HL-60 (cell line): ENCODE measurements around the gene GBA3.

ENCODE experiments used
- DNase-seq, 2 experiments: peaks; one replicate each; pipeline ENCODE4 v3.0.0-alpha.2; 2010 to 2020; ENCODE audit warnings: low read depth in 1 of 2, low spot score in 1 of 2
- H3K27ac ChIP-seq: fragments of 250-450 bp; sonication (Bioruptor Pico); replicated peaks from 2 replicates; pipeline ENCODE4 v1.5.1; 2020; ENCODE audit warnings: mild to moderate bottlenecking, moderate library complexity
- H3K27me3 ChIP-seq: fragments of 250-450 bp; sonication (Bioruptor Pico); 2 replicates; pipeline ENCODE4 v1.5.1; 2021; ENCODE audit warnings: mild to moderate bottlenecking, moderate library complexity; ENCODE audit not compliant: insufficient read depth, poor library complexity, severe bottlenecking
- H3K4me3 ChIP-seq: replicated peaks from 2 replicates; pipeline ENCODE4 v1.5.1; 2011; ENCODE audit warnings: mild to moderate bottlenecking, control low read depth, low read length; ENCODE audit not compliant: insufficient read depth
- GABPA ChIP-seq: IDR thresholded peaks from 2 replicates; pipeline ENCODE4 v1.6.1; 2012; ENCODE audit warnings: low read depth
- POLR2AphosphoS5 ChIP-seq: IDR thresholded peaks from 2 replicates; pipeline ENCODE4 v1.6.1; 2012; ENCODE audit warnings: low read depth
- REST ChIP-seq: IDR thresholded peaks from 2 replicates; pipeline ENCODE4 v1.6.1; 2012; ENCODE audit warnings: low read depth; ENCODE audit not compliant: insufficient replicate concordance
- SPI1 ChIP-seq: IDR thresholded peaks from 2 replicates; pipeline ENCODE4 v1.6.1; 2012; ENCODE audit warnings: low read depth, mild to moderate bottlenecking, borderline replicate concordance
- TF ChIP-seq, protein P1 (sequence below): IDR thresholded peaks from one replicate; pipeline ENCODE4 v1.5.1; 2011; ENCODE audit warnings: low read length, control low read depth, inconsistent platforms; ENCODE audit not compliant: insufficient read depth

Gene GBA3

GRCh38 chr4:22842360-22843018 lies 149.8 kb downstream of the GBA3 start:
- no peak overlapping the region for H3K27ac ChIP-seq
- no peak overlapping the region for H3K4me3 ChIP-seq
- H3K27me3 ChIP-seq = no peaks in the 10 kb centered on the region
- TF ChIP-seq GABPA (no peak), REST (no peak), SPI1 (no peak)
- TF ChIP-seq, protein P1, sequence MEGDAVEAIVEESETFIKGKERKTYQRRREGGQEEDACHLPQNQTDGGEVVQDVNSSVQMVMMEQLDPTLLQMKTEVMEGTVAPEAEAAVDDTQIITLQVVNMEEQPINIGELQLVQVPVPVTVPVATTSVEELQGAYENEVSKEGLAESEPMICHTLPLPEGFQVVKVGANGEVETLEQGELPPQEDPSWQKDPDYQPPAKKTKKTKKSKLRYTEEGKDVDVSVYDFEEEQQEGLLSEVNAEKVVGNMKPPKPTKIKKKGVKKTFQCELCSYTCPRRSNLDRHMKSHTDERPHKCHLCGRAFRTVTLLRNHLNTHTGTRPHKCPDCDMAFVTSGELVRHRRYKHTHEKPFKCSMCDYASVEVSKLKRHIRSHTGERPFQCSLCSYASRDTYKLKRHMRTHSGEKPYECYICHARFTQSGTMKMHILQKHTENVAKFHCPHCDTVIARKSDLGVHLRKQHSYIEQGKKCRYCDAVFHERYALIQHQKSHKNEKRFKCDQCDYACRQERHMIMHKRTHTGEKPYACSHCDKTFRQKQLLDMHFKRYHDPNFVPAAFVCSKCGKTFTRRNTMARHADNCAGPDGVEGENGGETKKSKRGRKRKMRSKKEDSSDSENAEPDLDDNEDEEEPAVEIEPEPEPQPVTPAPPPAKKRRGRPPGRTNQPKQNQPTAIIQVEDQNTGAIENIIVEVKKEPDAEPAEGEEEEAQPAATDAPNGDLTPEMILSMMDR = no peak
- DNase-seq = no peak

DNA sequence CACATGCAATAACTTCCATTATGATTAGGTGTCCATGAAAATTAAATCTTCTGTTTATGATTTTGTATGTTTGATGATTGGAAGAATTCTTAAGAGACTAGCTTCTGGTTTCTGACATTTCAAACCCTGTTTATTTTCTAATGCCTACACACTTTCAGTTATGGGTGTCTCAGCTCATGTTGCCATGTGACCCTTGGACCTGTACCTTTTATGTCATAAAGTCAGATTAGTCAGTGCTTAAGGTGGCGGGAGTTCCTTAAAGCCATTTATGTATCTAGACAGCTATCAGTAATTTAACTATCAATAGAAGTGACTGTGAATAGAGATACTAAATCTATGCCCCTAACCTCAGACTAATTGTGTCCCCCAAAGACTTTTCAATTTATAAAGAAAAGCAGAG lies 155.6 kb downstream of the GBA3 start:
- H3K27me3 ChIP-seq = no peaks in the 10 kb centered on the region
- no peak overlapping the region for H3K4me3 ChIP-seq
- H3K27ac ChIP-seq = no peak overlapping the region
- TF ChIP-seq REST (no peak), GABPA (no peak), POLR2AphosphoS5 (no peak), SPI1 (no peak)
- TF ChIP-seq, protein P1 = no peak
- no peak for DNase-seq

DNA sequence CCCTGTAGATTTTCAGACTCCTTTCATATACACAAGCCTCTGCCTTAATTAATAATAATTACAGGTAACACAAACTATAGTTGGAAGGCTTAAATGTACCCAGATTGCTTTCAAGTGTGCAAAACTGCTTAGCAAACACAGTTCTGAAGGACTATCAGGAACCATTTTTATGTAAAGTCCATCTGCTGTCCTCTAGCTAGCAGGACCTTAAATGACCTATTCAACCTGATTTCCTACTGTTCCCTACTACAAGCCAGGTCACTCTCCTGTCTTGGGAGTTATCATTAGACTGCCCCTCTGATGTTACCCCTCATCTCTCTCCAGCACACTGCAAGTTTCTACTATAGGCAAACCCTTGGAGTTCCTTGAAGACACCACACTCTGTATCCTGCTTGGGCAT lies 157.3 kb downstream of the GBA3 start:
- no peak for DNase-seq
- Histone ChIP-seq H3K27me3 (no peaks in the 10 kb centered on the region), H3K4me3 (no peak overlapping the region), H3K27ac (no peak overlapping the region)
- TF ChIP-seq SPI1 (no peak), REST (no peak)

DNA sequence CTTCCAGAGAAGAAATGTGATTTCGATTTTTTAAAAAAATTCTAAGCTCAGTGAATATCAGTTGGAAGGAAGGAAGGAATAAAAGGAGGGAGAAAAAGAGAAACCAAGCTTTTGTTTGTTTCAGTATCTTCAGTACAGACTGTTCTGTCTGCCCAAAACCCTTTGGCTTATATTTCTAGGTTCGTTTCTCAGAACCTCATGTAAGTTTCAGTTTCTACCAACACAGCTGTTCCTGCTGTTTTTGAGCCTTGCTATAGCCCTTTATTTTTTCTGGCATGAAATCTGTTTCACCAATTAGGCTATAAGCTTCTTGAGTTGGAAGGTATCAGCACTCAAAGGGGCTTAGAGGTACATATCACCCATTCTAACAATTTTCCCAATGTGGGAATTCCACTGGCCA lies 157.9 kb downstream of the GBA3 start:
- H3K27ac ChIP-seq = no peak overlapping the region
- H3K4me3 ChIP-seq = no peak overlapping the region
- TF ChIP-seq REST (no peak), GABPA (no peak)
- TF ChIP-seq, protein P1 = no peak
- no peak for DNase-seq
- no peaks in the 10 kb centered on the region for H3K27me3 ChIP-seq
